HL-60 (cell line): Measurements from ENCODE around the gene CCS.

Experiments used
- DNase-seq, 2 experiments: peaks; one replicate each; pipeline ENCODE4 v3.0.0-alpha.2; 2010 to 2020; ENCODE audit warnings: low read depth in 1 of 2, low spot score in 1 of 2
- H3K27ac ChIP-seq: fragments of 250-450 bp; sonication (Bioruptor Pico); replicated peaks from 2 replicates; pipeline ENCODE4 v1.5.1; 2020; ENCODE audit warnings: mild to moderate bottlenecking, moderate library complexity
- H3K27me3 ChIP-seq: fragments of 250-450 bp; sonication (Bioruptor Pico); 2 replicates; pipeline ENCODE4 v1.5.1; 2021; ENCODE audit warnings: mild to moderate bottlenecking, moderate library complexity; ENCODE audit not compliant: insufficient read depth, poor library complexity, severe bottlenecking
- H3K4me3 ChIP-seq: replicated peaks from 2 replicates; pipeline ENCODE4 v1.5.1; 2011; ENCODE audit warnings: mild to moderate bottlenecking, control low read depth, low read length; ENCODE audit not compliant: insufficient read depth
- GABPA ChIP-seq: IDR thresholded peaks from 2 replicates; pipeline ENCODE4 v1.6.1; 2012; ENCODE audit warnings: low read depth
- POLR2AphosphoS5 ChIP-seq: IDR thresholded peaks from 2 replicates; pipeline ENCODE4 v1.6.1; 2012; ENCODE audit warnings: low read depth
- SPI1 ChIP-seq: IDR thresholded peaks from 2 replicates; pipeline ENCODE4 v1.6.1; 2012; ENCODE audit warnings: low read depth, mild to moderate bottlenecking, borderline replicate concordance
- TF ChIP-seq, protein P1 (sequence below): IDR thresholded peaks from 2 replicates; pipeline ENCODE4 v1.6.1; 2012; ENCODE audit warnings: low read depth; ENCODE audit not compliant: insufficient replicate concordance
- TF ChIP-seq, protein P2 (sequence below): IDR thresholded peaks from one replicate; pipeline ENCODE4 v1.5.1; 2011; ENCODE audit warnings: low read length, control low read depth, inconsistent platforms; ENCODE audit not compliant: insufficient read depth

CCS gene

DNA sequence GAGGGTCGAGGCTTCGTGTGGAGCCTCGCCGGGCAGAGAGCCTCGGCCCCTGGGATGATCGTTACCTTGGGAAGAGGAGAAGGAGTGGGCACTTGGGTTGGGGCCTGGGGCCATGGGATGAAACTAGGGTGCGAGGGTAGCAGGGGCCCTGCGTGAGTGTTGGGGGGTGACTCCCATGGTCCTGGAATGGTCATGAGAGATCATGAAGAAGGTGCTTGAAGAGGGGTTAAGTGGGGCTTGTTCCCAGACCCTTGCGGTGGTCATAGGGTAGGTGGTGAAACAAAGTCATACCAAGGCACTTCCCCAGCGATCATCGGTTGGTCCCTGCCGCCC lies 284 bp downstream of the CCS start:
- H3K27me3 ChIP-seq: no peaks in the 10 kb centered on the region
- no peak for DNase-seq
- TF ChIP-seq GABPA (no peak), SPI1 (no peak), POLR2AphosphoS5 (no peak)
- TF ChIP-seq, protein P1, sequence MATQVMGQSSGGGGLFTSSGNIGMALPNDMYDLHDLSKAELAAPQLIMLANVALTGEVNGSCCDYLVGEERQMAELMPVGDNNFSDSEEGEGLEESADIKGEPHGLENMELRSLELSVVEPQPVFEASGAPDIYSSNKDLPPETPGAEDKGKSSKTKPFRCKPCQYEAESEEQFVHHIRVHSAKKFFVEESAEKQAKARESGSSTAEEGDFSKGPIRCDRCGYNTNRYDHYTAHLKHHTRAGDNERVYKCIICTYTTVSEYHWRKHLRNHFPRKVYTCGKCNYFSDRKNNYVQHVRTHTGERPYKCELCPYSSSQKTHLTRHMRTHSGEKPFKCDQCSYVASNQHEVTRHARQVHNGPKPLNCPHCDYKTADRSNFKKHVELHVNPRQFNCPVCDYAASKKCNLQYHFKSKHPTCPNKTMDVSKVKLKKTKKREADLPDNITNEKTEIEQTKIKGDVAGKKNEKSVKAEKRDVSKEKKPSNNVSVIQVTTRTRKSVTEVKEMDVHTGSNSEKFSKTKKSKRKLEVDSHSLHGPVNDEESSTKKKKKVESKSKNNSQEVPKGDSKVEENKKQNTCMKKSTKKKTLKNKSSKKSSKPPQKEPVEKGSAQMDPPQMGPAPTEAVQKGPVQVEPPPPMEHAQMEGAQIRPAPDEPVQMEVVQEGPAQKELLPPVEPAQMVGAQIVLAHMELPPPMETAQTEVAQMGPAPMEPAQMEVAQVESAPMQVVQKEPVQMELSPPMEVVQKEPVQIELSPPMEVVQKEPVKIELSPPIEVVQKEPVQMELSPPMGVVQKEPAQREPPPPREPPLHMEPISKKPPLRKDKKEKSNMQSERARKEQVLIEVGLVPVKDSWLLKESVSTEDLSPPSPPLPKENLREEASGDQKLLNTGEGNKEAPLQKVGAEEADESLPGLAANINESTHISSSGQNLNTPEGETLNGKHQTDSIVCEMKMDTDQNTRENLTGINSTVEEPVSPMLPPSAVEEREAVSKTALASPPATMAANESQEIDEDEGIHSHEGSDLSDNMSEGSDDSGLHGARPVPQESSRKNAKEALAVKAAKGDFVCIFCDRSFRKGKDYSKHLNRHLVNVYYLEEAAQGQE: no peak
- TF ChIP-seq, protein P2, sequence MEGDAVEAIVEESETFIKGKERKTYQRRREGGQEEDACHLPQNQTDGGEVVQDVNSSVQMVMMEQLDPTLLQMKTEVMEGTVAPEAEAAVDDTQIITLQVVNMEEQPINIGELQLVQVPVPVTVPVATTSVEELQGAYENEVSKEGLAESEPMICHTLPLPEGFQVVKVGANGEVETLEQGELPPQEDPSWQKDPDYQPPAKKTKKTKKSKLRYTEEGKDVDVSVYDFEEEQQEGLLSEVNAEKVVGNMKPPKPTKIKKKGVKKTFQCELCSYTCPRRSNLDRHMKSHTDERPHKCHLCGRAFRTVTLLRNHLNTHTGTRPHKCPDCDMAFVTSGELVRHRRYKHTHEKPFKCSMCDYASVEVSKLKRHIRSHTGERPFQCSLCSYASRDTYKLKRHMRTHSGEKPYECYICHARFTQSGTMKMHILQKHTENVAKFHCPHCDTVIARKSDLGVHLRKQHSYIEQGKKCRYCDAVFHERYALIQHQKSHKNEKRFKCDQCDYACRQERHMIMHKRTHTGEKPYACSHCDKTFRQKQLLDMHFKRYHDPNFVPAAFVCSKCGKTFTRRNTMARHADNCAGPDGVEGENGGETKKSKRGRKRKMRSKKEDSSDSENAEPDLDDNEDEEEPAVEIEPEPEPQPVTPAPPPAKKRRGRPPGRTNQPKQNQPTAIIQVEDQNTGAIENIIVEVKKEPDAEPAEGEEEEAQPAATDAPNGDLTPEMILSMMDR: no peak
- peak overlapping the region; percentile 75 for H3K27ac ChIP-seq
- H3K4me3 ChIP-seq: peak overlapping the region; percentile 56

DNA sequence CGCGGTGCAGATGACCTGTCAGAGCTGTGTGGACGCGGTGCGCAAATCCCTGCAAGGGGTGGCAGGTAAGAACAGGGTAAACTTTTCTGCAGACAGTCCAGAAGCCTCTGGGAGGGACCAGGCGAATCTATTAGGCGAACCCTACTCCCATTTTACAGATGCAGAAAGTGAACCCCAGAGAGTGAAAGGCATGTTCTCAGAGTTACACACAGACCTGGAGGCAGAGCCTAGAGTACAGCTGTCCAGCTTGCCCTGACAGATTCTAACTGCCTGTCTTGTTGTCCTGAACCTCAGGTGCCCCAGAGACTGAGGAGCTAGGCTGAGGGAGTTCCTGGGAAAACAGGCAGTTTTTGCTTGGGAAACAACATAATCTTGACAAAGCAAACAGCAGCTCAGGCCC lies 665 bp downstream of the CCS start:
- Histone ChIP-seq H3K27me3 (no peaks in the 10 kb centered on the region), H3K4me3 (peak overlapping the region; percentile 56), H3K27ac (peak overlapping the region; percentile 75)
- no peak for DNase-seq
- TF ChIP-seq GABPA: no peak
- TF ChIP-seq SPI1: no peak
- TF ChIP-seq, protein P2: no peak
- TF ChIP-seq, protein P1: no peak
- no peak for TF ChIP-seq POLR2AphosphoS5

DNA sequence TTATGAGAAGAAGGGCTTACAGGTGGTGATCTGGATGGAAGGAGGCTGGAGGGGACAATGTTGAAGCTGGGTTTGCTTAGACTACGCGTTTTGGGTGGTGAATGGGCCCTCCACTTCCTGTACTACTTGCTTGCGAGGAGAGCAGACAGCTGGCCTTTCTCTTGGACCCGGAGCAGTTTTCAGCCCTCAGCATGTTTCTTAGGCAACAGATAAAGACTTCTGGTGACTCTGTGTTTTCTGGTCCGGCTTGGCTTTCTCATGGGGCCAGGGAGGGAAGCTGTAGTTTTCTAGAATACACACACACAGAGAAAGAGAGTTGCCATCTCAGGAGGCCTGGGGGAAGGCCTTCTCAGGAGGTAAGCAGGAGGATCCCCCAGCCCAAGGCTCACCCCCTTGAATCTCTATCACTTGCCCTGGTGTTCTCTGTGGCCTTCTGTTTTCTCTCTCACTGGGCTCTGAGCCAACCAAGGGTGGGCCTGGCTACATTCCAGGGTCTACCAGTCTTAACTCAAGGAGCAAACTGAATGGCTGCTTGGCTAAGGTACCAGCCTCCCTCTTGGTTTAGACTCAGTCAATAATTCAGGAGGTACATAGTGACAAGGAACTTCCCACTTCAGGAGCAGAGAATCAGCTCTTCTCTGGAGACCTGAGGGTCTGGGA lies 2.4 kb downstream of the CCS start:
- Histone ChIP-seq H3K27ac (peak overlapping the region; percentile 75), H3K27me3 (no peaks in the 10 kb centered on the region), H3K4me3 (no peak overlapping the region)
- peak in 1 of 2 experiments; percentile 91 for DNase-seq
- TF ChIP-seq, protein P1: no peak
- TF ChIP-seq, protein P2: no peak
- TF ChIP-seq POLR2AphosphoS5 (0 out of 2 replicates have a peak, but pooled peaks have one; percentile 32), SPI1 (peak; percentile 44; the same call in 1 of the 2 replicates), GABPA (no peak; the same call in 1 of the 2 replicates)
